ENCODE results near the gene DNASE2. TPM values are rescaled to one million over a fixed set of nuclear protein-coding genes. Genes with fewer than 3 reads are reported as not detected.

Gene DNASE2
- total and polyA plus RNA-seq, 2 of the 8 experiments (the other 6 are each of a cell fraction or from before 2014, with no cell fraction given), result 33.2 to 48.2 TPM

- TF ChIP-seq CHD7 (IDR thresholded peaks at IDR 0.05; ENCODE audit: insufficient replicate concordance, low read length) (no peak), MAFK (IDR thresholded peaks at IDR 0.05; ENCODE audit: low read depth, low read length) (no peak), KDM4A (IDR thresholded peaks at IDR 0.05; ENCODE audit: low read depth, low read length, severe bottlenecking) (no peak), ASH2L (IDR thresholded peaks at IDR 0.05; ENCODE audit: low read length) (no peak), PHF8 (conservative IDR thresholded peaks at IDR 0.05; ENCODE audit: low read depth, low read length) (no peak), CTBP2 (IDR thresholded peaks at IDR 0.05; ENCODE audit: borderline replicate concordance, insufficient read depth, insufficient read length, low read length) (no peak), NANOG (IDR thresholded peaks at IDR 0.05; ENCODE audit: insufficient read depth, low read depth, low read length, poor library complexity, severe bottlenecking) (no peak), SP1 (IDR thresholded peaks at IDR 0.05; ENCODE audit: low read depth, low read length) (no peak)
These were observed 14.7 kb downstream of the DNASE2 start (continued) for GRCh38 chr19:12866416-12867119.

Measured in H1 (cell line).